GM21717 (cell line): ENCODE results near the gene DUSP5.

Source experiments
- ATAC-seq: cut with Tn5 transposase; IDR thresholded peaks from one replicate; pipeline ENCODE4 v1.9.1; 2021; ENCODE audit warnings: mild to moderate bottlenecking, moderate library complexity; ENCODE audit not compliant: unreplicated experiment

The DUSP5 gene

GRCh38 chr10:110499796-110500514 is 2.2 kb downstream of the DUSP5 start:
- no peak for ATAC-seq

- no peak for ATAC-seq
Measured at GRCh38 chr10:110500515-110500905, 2.8 kb downstream of the DUSP5 start.

- ATAC-seq, result no peak
Measured at GRCh38 chr10:110501142-110501937, 3.6 kb downstream of the DUSP5 start.

- no peak for ATAC-seq
Measured at GRCh38 chr10:110502072-110502845, 4.6 kb downstream of the DUSP5 start.

- peak; percentile 38 for ATAC-seq
Measured at GRCh38 chr10:110502851-110503301, 5.2 kb downstream of the DUSP5 start.

- ATAC-seq, result no peak
Measured at GRCh38 chr10:110503528-110504110, 5.9 kb downstream of the DUSP5 start.

- peak; percentile 63 for ATAC-seq
Measured at GRCh38 chr10:110504111-110504735, 6.5 kb downstream of the DUSP5 start.

GRCh38 chr10:110505130-110505770 is 7.5 kb downstream of the DUSP5 start:
- no peak for ATAC-seq

- ATAC-seq, result no peak
Measured at GRCh38 chr10:110506448-110506847, 8.7 kb downstream of the DUSP5 start.

GRCh38 chr10:110507346-110507745 is 9.6 kb downstream of the DUSP5 start:
- ATAC-seq, result no peak

- ATAC-seq, result no peak
Measured at GRCh38 chr10:110508159-110508788, 10.6 kb downstream of the DUSP5 start.

GRCh38 chr10:110508806-110509544 is 11.3 kb downstream of the DUSP5 start:
- no peak for ATAC-seq

- ATAC-seq, result no peak
Measured at GRCh38 chr10:110509560-110509959, 11.9 kb downstream of the DUSP5 start.

GRCh38 chr10:110510086-110510485 is 12.4 kb downstream of the DUSP5 start:
- no peak for ATAC-seq

GRCh38 chr10:110510730-110511129 is 13.0 kb downstream of the DUSP5 start:
- no peak for ATAC-seq

- ATAC-seq, result no peak
Measured at GRCh38 chr10:110511734-110512449, 14.2 kb downstream of the DUSP5 start.

GRCh38 chr10:110512461-110513187 is 14.9 kb downstream of the DUSP5 start:
- ATAC-seq, result no peak

GRCh38 chr10:110513949-110514348 is 16.2 kb downstream of the DUSP5 start:
- no peak for ATAC-seq
